MM.1S (cell line): Measurements from ENCODE around the gene RAMP1.

Experiments used
- DNase-seq: peaks from one replicate; pipeline ENCODE4 v3.0.0-alpha.2; 2015
- H2AFZ ChIP-seq: fragments of 300-600 bp; sonication (generic); 2 replicates; pipeline ENCODE4 v1.6.0; 2016; ENCODE audit warnings: antibody characterized with exemption, low read length
- H3F3A ChIP-seq: fragments of 300-600 bp; sonication (generic); 2 replicates; pipeline ENCODE4 v1.6.1; 2016; ENCODE audit warnings: mild to moderate bottlenecking, antibody characterized with exemption, low read length, moderate library complexity, mixed read lengths; ENCODE audit not compliant: insufficient read depth
- H3K27ac ChIP-seq: fragments of 300-600 bp; sonication (generic); 2 replicates; pipeline ENCODE4 v1.5.1; 2016; ENCODE audit warnings: mild to moderate bottlenecking, low read length
- H3K27me3 ChIP-seq: fragments of 300-600 bp; sonication (generic); replicated peaks from 2 replicates; pipeline ENCODE4 v1.6.0; 2016; ENCODE audit warnings: low read length; ENCODE audit not compliant: insufficient read depth
- H3K36me3 ChIP-seq: fragments of 300-600 bp; sonication (generic); replicated peaks from 2 replicates; pipeline ENCODE4 v1.6.1; 2016; ENCODE audit warnings: mild to moderate bottlenecking, low read length, mixed read lengths; ENCODE audit not compliant: insufficient read depth
- H3K4me1 ChIP-seq: fragments of 300-600 bp; sonication (generic); 2 replicates; pipeline ENCODE4 v1.6.1; 2016; ENCODE audit warnings: low read length, mixed read lengths
- H3K4me2 ChIP-seq: fragments of 300-600 bp; sonication (generic); 2 replicates; pipeline ENCODE4 v1.6.0; 2016; ENCODE audit warnings: low read depth, low read length
- H3K4me3 ChIP-seq: fragments of 300-600 bp; sonication (generic); 2 replicates; pipeline ENCODE4 v1.5.1; 2016; ENCODE audit warnings: low read length, mixed read lengths
- H3K79me2 ChIP-seq: fragments of 300-600 bp; sonication (generic); 2 replicates; pipeline ENCODE4 v1.6.1; 2016; ENCODE audit warnings: mixed run types, low read length, mixed read lengths
- H3K9ac ChIP-seq: fragments of 300-600 bp; sonication (generic); 2 replicates; pipeline ENCODE4 v1.6.1; 2016; ENCODE audit warnings: low read length, mixed read lengths
- H3K9me2 ChIP-seq: fragments of 300-600 bp; sonication (generic); replicated peaks from 2 replicates; pipeline ENCODE4 v1.6.1; 2016; ENCODE audit warnings: mild to moderate bottlenecking, low read length, mixed read lengths; ENCODE audit not compliant: insufficient read depth
- H3K9me3 ChIP-seq: fragments of 300-600 bp; sonication (generic); replicated peaks from 2 replicates; pipeline ENCODE4 v1.6.1; 2016; ENCODE audit warnings: mild to moderate bottlenecking, low read length, mixed read lengths; ENCODE audit not compliant: insufficient read depth
- H4K20me1 ChIP-seq: fragments of 300-600 bp; sonication (generic); 2 replicates; pipeline ENCODE4 v1.6.1; 2016; ENCODE audit warnings: mild to moderate bottlenecking, low read length, moderate library complexity, mixed read lengths; ENCODE audit not compliant: insufficient read depth
- EZH2 ChIP-seq: fragments of 300-600 bp; sonication (generic); optimal IDR thresholded peaks from 2 replicates; pipeline ENCODE3; 2017; ENCODE audit warnings: low read depth, mild to moderate bottlenecking, antibody characterized with exemption, low read length, mixed read lengths
- EZH2phosphoT487 ChIP-seq: fragments of 300-600 bp; sonication (generic); IDR thresholded peaks from 2 replicates; pipeline ENCODE4 v1.6.1; 2018; ENCODE audit warnings: antibody characterized with exemption, low read length
- TF ChIP-seq, protein P1 (sequence below): fragments of 300-600 bp; sonication (generic); IDR thresholded peaks from 2 replicates; pipeline ENCODE4 v1.5.1; 2016; ENCODE audit warnings: antibody characterized with exemption, low read length, mixed read lengths

RAMP1 gene

DNA sequence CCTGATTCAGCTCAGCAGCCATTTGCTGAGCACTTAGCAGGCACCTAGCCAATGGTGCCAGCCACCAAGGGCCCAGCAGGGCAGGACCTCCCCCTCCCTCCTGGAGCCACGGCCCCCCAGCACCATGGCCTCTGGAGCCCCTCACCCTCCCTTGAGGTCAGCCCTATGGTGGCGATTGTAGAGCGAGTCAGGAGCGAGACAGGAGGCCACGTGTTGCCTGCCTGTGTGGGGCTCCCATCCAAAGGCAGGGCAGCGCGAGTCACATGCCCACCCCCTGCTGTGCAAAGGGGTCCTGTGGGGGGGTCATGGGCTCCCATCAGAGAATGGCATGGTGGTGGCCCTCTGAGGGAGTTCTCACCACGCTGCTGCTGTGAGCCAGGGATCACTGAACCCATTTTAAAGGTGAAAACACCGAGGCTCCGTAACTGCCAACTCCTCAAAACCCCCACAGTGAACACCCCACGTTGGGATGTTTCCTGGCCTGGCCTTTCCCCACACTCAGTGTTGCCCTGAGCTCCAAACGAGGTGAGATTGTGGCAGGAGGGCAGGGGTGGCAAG lies 35.6 kb downstream of the RAMP1 start:
- TF ChIP-seq, protein P1, sequence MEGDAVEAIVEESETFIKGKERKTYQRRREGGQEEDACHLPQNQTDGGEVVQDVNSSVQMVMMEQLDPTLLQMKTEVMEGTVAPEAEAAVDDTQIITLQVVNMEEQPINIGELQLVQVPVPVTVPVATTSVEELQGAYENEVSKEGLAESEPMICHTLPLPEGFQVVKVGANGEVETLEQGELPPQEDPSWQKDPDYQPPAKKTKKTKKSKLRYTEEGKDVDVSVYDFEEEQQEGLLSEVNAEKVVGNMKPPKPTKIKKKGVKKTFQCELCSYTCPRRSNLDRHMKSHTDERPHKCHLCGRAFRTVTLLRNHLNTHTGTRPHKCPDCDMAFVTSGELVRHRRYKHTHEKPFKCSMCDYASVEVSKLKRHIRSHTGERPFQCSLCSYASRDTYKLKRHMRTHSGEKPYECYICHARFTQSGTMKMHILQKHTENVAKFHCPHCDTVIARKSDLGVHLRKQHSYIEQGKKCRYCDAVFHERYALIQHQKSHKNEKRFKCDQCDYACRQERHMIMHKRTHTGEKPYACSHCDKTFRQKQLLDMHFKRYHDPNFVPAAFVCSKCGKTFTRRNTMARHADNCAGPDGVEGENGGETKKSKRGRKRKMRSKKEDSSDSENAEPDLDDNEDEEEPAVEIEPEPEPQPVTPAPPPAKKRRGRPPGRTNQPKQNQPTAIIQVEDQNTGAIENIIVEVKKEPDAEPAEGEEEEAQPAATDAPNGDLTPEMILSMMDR: no peak
- no peak for TF ChIP-seq EZH2phosphoT487
- Histone ChIP-seq H3K27me3 (no peaks in the 10 kb centered on the region), H3K79me2 (no peaks in the 10 kb centered on the region), H3K36me3 (no peaks in the 10 kb centered on the region), H3F3A (no peaks in the 10 kb centered on the region), H3K9me2 (no peaks in the 10 kb centered on the region), H3K9me3 (no peaks in the 10 kb centered on the region), H3K4me3 (no peak overlapping the region), H2AFZ (no peak overlapping the region), H3K9ac (no peak overlapping the region), H3K4me1 (no peaks in the 10 kb centered on the region), H3K27ac (no peak overlapping the region), H3K4me2 (no peak overlapping the region), H4K20me1 (no peaks in the 10 kb centered on the region)
- no peak for DNase-seq

DNA sequence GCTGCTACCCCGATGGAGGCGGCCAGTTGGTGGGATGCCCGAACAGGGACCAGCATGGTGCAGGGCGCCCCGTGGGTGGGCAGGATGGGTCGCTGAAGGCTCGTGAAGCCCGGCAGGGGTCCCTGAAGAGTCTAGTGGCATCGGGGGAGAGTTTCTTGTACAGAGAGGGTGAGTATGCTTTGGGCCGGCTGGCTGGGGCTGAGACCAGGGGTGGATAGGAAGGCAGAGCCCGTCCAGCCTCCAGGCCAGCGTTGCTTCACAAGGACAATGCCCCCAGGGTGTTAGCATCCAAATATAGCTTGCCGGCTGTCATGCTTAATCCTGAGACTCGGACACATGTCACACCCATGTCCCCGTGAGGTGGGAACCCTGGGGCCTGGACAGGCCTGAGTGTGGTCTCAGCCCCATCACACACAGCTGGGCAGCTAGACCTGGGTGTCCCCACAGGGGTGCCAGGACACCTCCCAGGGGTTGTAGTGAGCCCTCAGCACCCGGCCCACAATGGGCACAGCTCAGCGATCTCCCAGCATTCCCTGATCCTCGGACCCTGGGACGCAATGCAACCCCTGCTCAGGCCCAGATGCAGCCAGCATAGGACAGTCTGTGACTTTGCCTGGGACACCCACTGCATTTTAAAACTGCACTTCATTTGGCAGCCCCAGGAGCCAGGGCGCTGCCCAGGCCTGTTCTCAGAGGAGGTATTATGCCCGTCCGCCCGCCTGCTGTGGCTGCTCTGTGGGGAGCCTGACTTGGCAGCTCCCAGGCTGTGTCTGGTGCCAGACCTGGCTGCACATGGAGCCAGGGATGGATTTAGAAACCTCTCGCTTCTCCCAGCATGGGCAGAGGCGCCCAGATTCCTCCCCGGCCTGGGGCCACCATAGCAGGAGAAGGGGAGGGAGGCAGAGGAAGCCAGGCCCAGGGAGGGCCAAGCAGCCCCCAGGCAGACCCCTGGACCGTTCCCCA lies 36.4 kb downstream of the RAMP1 start:
- no peak overlapping the region for H3K4me3 ChIP-seq
- no peak overlapping the region for H3K27ac ChIP-seq
- H3K4me2 ChIP-seq: no peak overlapping the region
- H2AFZ ChIP-seq: no peak overlapping the region
- H3K79me2 ChIP-seq: no peaks in the 10 kb centered on the region
- no peaks in the 10 kb centered on the region for H4K20me1 ChIP-seq
- no peak for DNase-seq
- no peak overlapping the region for H3K9ac ChIP-seq
- H3K36me3 ChIP-seq: no peaks in the 10 kb centered on the region
- no peaks in the 10 kb centered on the region for H3F3A ChIP-seq
- TF ChIP-seq EZH2phosphoT487 (no peak), EZH2 (no peak)
- TF ChIP-seq, protein P1: no peak
- H3K9me2 ChIP-seq: no peaks in the 10 kb centered on the region
- H3K27me3 ChIP-seq: no peaks in the 10 kb centered on the region
- no peaks in the 10 kb centered on the region for H3K4me1 ChIP-seq
- no peaks in the 10 kb centered on the region for H3K9me3 ChIP-seq

DNA sequence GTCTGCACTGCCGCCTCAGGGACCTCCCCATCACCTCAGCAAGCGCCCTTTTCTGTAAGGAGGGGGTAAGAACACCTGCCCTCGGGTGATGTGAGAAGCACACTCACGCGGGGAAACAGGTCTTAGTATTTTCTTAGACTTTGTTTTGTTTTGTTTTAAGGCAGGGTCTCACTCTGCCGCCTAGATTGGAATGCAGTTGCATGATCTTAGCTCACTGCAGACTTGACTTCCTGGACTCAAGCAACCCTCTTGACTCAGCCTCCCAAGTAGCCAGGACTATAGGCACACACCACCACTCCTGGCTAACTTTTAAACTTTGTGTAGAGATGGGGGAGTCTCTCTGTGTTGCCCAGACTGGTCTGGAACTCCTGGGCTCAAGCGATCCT lies 37.1 kb downstream of the RAMP1 start:
- Histone ChIP-seq H3K79me2 (no peaks in the 10 kb centered on the region), H3K27ac (no peak overlapping the region), H3K4me1 (no peaks in the 10 kb centered on the region), H3K36me3 (no peaks in the 10 kb centered on the region), H3K9ac (no peak overlapping the region), H3K27me3 (no peaks in the 10 kb centered on the region), H3K4me3 (no peak overlapping the region), H2AFZ (no peak overlapping the region), H4K20me1 (no peaks in the 10 kb centered on the region), H3K9me2 (no peaks in the 10 kb centered on the region), H3K4me2 (no peak overlapping the region), H3F3A (no peaks in the 10 kb centered on the region), H3K9me3 (no peaks in the 10 kb centered on the region)
- DNase-seq: no peak
- TF ChIP-seq, protein P1: no peak
- no peak for TF ChIP-seq EZH2phosphoT487
